DMS79 treated with DMSO at 0.1 percent for 48 hours (cell line): ENCODE data around the gene DGKG.

Source experiments
- DNase-seq: peaks from one replicate; lab custom pipeline; 2025; lab: John Stamatoyannopoulos, UW

Gene DGKG

DNA sequence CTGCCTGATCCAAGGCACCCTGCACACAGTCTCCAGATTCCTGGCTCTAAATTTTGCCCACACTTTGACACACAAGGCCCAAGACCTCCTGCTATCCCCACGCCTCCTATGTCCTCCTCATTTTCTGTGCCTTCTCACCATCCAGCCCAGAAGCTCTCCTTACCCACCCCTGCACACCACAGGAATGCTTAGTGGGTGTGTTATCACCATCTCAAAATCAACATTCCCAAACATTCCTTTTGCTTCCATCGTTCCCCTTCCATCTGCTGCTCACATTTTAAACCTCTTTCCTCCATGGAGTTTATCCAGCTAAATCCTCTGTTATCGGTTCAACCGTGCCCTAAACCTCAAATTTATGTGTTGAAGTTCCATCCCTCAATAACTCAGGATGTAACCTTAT lies 43.9 kb downstream of the DGKG start:
- DNase-seq: no peak

DNA sequence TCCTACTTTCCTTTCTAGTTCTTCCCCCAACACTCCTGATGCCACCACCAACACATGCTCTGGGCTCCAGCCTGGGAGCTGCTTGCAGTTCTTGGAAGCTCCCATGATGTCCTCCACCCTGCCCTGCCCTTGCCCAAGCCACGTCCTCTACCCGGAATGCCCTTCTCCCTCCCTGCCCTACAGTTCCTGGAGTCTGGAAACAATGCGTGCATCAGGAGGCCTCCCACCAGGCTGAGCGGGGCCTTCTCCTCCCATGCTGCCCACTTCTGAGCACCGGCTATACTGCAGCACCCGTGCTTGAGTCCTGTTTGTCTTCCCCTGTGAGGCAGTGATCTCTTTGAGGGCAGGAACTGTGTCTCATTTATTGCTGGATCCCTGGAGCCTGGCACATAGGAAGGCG lies 44.6 kb downstream of the DGKG start:
- no peak for DNase-seq

DNA sequence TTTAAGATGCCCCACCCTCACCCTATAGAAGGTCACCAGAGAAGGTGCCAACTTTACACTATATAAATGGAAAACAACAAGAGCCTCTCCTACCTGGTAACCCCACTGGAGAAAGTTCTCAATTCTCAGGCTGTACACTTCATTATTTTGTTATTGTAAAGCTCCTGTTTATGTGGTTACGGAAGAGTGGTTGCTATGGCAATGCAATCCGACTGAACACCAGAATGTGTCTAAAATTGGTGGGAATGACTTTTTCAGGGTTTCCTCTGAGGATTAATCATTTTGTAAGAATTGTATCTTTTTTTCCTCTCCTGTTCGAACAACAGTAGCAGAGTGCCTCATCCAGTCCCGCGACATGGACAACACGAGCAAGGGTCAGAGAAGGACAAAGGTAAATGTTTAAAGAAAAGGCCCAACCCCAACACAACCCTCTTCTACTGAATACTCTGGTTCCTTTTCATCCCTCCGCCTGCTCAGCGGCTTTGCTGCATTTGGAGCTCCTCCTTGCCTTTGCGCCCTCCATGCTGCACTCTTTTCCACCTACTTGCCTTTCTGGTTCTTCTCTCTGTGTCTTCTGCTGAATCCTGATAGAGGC lies 45.3 kb downstream of the DGKG start:
- DNase-seq: no peak

DNA sequence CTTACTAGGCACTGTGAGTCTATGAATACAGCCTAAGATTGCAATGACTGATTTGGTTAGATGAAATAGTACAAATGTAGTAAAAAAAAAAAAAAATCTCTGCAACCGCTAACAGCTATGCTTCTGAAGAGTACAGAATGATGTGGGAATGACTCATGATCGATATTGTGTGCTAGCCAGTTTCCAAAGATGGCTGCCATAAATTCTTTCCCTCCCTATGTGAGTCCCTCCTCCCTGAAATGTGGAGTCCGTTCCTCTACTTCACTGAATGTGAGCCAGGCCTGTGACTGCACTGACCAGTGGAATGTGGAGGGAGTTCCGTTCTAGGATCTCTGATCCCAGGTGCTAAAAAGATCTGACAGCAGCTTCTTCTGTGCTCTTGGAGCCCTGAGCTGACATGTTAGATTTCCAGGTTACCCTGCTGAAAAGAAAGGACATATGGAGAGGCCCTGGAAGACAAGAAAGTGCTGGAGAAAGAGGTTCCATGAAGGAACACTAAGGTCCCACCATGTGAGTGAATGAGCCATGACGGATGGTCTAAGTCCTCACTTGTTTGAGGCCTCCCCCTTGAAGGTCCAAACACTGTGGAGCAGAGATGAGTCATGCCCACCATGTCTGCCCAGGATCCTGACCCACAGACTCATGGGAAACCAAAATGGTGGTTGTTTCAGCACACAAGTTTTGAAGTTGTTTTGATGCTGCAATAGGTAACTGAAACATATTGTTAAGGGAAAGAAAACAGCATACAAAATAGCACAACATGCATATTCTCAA lies 46.3 kb downstream of the DGKG start:
- DNase-seq: no peak

DNA sequence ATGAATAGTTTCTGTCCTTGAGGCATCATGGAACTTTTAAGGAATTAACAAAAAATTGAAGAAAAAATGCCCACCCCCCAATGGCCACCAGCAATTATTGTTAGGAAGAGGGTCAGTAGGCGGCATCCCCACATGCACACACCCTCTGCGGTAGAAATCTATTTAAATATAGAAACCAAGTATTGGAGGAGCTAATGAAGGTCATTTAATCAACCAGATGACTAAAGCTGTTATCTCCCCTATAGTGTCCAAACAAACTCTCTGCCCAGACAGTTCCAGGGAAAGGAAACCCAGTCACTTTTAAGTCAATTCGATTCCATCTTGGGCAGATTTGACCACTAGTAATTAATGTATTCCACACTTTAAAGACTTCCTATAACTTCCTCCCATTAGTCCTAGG lies 47.1 kb downstream of the DGKG start:
- DNase-seq: no peak

DNA sequence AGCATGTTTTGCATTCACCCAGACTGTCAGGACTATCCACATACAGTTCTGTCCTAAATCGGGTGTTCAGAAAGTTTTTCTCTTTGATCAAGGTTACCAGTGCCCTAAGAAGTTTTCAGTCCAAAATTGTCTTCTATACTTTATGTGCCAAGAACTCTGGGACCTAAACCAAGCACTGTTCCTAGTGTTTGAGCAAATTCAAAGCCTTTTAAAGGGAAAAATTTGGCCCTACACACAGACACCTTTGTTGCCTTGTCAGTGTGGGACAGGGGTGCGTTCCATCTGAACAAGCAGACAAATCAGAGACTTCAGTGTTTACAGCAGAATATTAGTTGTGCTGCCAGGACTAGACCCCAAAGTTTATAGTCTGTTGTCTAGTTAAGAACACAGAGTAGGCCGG lies 50.6 kb downstream of the DGKG start:
- DNase-seq: no peak

DNA sequence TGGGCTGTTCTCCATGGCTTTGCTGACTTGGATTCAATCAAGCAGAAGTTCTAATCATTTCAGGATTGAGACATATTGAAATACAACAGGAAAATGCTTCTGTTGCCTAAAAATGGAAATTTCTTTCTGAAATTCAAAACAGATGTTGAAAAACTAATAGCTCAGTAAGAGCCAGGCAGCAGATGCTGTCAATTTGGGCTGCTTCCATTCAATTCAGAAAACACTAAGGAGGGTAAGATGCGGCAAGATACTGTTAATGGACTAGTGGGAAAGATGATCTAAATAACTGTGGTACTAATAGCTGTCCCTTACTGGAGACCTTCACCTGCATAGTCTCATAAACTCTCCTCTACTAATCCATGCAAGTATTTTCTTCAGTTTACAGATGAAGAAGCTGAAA lies 53.5 kb downstream of the DGKG start:
- DNase-seq: no peak

DNA sequence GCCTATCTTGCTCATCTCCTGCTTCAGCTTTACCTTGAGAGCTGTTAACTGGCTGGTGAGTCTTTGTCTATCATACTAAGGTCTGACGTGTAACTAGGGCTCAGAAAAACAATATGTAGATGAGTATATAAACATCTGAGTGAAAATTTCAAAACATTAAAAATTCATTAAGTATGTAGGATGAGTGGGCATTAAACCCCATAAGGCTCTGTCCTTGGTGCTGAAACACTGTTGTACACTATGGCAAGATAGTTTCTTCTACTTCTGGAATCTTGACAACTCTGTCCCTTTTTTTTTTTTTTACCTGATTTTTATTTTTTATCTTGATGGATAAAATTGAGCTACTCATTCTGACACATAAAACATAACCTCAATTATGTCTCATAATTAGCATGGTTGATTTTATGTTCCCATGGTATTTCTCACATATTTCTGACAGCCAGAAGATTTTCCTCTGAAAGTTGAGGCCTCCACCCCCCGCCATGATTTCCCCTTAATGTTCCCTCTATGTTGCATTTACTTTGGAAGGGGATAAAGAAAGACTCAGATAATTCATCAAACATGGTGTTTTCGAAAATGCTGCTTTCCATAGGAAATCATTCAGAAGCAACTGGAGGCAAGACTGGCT lies 54.3 kb downstream of the DGKG start:
- DNase-seq: no peak

DNA sequence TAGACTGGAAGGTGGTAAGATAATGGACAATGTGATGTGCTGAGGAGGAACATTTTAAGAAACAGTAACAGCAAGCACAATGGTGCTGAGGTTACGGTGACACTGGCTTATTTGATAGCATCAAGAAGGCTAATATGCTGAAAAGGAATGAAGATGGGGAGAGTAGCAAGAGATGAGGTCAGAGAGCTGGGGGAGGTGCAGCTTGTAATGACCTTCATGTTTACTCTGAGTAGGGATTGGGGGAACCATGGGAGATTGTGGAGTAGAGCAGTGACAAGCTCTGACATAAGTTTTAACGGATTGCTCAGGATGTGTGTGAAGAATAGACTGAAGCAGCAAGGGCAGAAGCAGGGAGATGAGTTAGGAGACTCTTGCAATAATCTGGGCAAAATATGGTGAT lies 56.7 kb downstream of the DGKG start:
- DNase-seq: no peak

DNA sequence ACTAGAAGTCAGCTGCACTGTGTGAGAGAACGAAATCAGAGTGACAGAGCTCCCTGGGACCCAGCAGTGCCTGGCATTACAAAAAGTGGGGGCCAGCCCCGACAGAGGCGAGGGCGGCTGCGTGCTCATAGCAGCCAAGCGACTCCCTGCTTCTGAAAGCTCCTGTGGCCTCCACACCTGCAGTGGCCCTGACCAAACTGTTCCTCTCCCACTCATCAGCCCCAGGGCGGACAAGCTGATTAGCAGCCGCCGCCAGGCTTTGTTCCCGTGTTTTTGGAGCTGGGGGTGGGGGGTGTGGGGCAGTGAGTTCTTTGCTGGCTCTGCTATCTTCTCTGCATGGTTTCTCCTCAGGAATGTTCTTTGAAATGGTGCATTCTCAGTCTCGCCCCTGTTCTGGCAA lies 58.1 kb downstream of the DGKG start:
- DNase-seq: no peak

DNA sequence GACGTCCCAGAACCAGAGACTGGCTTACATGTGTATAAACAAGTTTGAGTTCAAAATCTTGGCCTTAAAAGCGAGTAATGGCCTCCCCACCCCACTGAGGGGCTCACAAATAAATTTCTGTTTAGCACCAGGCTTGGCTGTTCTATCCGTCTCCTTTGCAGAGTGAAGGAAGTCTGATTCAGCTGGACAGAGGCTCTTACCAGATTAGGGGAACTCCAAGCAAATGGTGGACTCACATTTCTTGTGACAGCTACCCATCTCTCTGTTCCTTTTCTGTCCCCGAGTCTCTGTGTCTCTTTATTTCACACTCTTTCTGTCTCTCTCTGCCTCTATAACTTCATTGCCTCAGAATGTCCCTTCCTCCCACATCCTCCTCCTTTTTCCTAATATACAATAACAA lies 62.7 kb downstream of the DGKG start:
- DNase-seq: no peak

DNA sequence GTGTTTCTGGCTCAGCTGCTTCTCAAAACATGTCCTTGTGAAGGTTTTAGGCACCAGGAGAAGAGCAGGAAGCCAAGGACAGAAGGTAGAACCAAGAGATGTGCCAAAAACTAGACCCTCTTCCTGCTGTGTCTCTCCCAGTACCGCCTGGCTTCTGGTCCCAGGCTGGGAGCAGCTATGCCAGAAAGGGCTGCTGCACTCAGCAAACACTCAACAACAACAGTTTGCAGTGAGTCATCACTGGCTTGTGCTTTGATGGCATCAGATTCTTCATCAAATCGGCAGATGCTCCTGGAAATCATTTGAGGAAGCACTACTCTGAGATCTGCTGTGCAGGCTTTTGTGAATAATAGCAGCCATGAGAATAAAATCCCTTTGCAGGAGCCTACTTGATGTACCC lies 63.2 kb downstream of the DGKG start:
- DNase-seq: no peak

DNA sequence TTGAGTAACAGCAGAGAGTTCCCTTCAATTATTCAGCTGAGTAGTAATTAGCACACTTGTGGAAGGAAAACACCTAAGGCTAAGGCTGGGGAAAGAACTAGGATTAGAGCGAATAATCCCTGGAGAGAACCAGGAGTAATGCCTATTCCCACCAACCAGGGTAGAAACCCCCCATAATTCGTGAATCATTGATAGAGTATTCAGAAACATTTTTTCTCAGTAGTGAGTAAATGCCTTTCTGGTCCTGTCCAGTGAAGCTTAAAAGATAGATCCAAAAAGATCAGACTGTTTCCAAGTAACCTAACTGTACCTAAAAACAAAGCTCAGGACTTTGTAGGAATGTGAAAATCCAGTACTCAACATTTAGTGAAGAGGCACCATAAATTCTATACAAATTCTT lies 71.2 kb downstream of the DGKG start:
- DNase-seq: no peak

DNA sequence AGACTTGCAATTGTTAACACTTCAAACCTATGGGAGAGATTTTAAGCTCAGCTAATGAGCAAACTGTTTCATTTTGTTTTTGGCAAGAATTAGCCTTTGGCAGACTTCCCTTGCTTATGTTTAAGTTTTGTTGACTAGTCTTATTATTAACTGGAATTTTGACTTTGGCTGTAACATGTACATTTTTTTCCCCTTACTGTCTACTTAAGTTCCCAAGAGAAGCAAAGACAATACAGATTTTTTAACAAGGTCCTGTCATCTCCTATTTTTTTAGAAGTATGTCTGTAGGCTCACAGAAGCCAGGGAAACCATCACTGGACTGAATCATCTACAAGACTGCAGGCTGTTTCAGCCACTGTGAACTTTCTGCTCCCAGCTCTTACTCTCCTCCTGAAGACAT lies 74.3 kb downstream of the DGKG start:
- no peak for DNase-seq

DNA sequence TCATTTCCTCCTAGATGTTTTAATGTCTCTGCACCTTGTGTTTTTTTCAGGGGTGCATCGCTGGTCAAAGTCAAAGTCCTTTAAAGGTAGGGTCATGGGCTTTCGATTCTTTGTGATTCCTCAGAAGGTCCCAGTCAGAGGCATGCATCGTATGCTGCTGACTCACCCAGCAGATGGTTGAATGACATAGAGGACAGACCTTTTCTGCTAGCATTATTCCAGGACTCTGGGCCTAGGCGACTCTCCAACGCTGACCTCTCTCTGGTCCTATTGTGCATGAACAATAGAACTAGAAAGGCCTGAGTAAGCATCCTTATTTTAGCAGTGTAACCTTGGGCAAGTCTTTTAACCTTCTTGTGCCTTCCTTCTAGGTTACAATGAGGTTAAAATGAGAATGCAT lies 75.9 kb downstream of the DGKG start:
- no peak for DNase-seq

DNA sequence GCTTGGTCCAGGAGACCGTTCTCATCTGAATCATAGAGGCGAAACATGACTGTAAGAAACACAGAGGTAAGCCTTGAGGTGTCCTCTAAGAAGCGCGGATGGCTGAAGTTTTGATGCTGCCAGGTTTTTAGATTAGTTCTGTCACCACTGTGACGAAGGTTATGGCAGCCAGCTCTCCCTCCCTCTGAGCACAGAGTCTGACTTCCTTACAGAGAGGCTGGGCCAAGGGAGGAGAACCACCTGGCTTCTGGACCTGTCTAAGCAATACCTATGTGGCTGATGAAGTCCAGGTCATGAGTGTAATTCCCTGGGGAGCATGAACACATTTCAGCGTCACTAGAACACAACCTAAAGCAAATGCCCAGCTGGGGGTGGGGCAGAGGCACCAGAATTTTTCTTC lies 77.4 kb downstream of the DGKG start:
- no peak for DNase-seq

DNA sequence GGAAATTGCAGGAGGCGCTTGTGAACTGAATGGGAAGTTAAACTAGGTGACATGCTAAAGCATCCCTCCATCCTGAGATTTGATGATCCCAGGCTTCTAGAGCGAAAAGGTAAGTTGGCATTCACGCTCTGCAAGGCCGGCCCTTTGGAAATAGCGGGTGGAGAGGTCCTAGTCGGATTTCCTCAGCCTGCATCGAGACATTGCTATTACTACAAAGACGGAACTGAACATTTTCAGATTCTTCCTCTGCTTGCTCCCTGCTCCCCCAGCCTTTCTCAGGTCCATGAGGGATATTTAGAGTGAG lies 77.7 kb downstream of the DGKG start:
- no peak for DNase-seq

DNA sequence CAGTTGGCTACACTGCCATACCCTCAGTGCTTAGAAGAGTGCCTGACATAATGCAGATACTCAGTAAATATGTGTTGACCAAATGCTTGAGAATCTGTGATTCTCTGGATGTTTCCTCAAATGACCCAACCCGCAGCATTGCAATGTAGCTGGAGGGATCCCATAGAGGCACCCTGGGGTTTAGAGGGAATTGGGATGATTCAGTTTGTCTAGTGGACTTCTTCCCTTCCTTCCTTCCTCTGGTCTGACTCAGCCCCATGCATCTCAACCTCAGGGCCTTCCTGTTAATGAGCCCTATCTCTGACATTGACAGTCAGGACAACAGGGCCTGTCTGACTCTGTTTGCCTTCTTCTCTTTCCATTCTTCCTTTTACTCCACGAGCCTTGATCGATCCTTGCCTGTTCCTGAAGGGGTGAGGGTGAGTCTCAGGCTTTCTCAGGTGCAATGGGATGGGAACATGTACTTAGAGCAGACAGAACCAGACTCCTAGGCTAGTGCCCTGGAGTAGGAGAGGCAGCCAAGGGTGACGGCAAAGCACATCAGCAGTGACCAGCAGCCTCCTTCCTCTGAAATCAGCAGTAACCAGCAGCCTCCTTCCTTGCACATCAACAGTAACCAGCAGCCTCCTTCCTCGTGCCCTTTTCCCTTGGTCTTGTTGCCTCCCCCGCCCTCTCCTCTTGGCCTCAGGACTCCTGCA lies 78.2 kb downstream of the DGKG start:
- no peak for DNase-seq

DNA sequence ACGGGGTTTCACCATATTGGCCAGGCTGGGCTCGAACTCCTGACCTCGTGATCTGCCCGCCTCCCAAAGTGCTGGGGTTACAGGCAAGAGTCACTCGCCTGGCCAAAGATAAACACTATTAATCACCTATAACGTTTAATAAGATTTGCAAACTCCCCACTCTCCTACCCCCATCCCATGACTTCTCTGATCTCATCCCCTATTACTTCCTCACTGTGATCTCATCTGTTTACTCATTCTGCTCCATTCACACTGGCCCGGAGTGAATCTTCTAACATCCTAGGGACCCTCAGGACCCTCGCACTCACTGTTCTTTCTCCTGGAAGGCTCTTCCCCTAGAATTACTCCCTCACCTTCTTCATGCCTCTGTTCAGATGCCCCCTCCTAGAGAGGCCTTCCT lies 78.9 kb downstream of the DGKG start:
- DNase-seq: no peak

DNA sequence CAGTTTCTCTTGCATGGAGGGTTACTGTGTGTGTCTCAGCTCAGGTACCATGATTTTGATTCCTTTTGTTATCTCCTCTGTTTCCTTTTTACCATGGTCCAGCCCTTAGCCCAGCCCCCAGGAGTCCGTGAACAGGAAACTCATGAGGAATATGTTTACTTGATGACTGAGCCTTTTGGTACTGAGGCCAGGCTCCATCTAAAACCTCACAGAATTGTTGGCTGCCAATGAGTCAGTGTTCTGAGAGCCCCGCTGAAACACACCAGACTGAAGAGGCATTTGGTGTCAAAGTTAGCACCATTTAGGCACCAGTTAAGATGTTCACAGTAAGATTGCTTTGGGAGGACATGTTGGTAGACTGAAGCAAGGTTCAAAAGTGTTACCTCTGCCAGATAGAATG lies 80.9 kb downstream of the DGKG start:
- no peak for DNase-seq

DNA sequence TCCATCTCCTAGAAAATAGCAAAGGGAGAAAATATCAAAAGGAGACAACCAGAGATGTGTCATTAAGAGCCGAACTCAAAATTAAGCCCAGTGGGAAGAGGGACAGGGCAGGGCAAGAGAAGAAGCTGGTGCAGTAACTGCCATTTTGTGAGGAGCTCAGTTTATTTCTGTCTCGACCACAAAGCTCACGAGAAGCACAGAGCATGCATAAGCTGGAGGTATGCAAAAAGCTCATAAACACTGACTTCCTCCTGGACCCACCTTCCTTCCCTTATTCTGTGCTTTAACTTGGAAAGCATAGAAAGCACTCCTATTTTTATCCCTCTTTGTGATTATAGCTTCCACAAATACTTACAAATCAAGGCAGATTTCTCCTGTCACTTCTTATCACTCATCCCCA lies 81.3 kb downstream of the DGKG start:
- DNase-seq: no peak

DNA sequence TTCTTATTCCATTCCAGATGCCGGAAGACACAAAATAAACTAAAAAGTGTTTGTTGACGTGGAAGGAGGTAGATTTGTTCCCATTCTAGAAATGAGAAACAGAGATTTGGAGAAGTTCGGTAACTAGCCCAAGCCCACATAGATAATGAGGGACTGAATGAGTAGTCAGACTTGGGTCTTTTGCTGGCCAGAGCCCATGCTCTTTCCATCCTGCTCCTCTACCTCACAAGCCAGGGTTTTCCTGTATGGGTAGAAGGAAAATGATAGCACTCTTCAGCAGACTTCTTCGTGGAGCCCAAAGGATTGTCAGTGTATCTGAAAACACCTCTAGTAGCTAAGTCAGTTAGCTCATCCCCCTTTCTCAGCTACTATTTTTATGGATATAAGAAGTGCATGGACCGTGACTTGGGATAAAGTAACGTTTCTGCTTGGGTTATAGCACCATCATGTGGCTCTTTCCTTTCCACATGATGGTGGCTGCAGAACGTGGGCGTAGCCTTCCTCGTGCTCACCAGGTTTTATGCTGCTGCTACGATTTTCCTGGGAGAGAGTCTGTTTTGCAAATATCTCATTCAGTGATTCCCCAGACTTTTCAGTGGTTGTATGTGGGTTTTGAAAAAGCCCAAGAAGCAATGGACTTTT lies 84.6 kb downstream of the DGKG start:
- no peak for DNase-seq

DNA sequence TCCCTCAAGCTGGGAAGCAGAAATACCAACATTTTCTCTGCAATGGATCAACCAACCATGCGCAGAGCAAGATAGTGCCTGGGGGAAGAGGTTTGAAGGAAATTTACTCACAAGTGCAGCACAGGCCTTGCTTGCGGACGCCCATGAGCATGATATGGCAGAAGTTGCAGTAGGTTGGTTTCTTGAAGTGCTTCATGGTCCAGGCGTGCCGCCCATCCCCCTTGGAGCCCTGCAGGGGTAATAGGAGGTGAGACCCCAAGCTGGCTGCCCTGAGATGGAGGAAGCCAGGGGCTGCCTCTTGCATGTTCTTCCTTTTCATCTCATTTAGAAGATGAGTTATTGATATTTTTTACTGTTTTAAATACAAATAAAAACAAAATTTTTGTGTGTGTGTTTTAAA lies 86.6 kb downstream of the DGKG start:
- DNase-seq: no peak
